ENCODE results near the gene CALD1.

CALD1 gene

DNA sequence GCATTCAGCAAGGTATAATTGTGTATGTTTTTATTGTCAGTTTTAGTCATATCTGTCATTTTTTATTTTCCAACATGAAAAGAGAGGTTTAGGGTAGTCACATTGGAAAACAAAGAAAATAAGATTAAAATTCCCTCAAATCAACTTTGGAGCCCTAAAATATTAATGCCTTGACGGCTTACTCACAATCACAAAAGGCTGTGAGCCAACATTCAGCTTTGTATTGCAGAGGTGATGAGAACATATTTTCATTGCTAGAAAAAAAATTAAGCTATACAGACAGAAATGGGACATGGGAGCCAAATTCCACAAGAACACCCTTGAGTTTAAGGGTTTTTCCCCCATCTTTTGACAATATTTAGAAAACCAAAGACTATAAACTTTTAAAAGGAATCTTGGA, 30.2 kb downstream of the CALD1 start (continued):
- TF ChIP-seq, protein P1, sequence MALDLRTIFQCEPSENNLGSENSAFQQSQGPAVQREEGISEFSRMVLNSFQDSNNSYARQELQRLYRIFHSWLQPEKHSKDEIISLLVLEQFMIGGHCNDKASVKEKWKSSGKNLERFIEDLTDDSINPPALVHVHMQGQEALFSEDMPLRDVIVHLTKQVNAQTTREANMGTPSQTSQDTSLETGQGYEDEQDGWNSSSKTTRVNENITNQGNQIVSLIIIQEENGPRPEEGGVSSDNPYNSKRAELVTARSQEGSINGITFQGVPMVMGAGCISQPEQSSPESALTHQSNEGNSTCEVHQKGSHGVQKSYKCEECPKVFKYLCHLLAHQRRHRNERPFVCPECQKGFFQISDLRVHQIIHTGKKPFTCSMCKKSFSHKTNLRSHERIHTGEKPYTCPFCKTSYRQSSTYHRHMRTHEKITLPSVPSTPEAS (tag by site-specific recombination; IDR thresholded peaks at IDR 0.05) = no peak
- TF ChIP-seq MZF1 (tag by site-specific recombination; IDR thresholded peaks at IDR 0.05; ENCODE audit: borderline replicate concordance) (no peak), ZNF785 (tag by site-specific recombination; IDR thresholded peaks at IDR 0.05) (no peak)
- TF ChIP-seq, protein P2, sequence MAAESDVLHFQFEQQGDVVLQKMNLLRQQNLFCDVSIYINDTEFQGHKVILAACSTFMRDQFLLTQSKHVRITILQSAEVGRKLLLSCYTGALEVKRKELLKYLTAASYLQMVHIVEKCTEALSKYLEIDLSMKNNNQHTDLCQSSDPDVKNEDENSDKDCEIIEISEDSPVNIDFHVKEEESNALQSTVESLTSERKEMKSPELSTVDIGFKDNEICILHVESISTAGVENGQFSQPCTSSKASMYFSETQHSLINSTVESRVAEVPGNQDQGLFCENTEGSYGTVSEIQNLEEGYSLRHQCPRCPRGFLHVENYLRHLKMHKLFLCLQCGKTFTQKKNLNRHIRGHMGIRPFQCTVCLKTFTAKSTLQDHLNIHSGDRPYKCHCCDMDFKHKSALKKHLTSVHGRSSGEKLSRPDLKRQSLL (tag by site-specific recombination; IDR thresholded peaks at IDR 0.05) = no peak

DNA sequence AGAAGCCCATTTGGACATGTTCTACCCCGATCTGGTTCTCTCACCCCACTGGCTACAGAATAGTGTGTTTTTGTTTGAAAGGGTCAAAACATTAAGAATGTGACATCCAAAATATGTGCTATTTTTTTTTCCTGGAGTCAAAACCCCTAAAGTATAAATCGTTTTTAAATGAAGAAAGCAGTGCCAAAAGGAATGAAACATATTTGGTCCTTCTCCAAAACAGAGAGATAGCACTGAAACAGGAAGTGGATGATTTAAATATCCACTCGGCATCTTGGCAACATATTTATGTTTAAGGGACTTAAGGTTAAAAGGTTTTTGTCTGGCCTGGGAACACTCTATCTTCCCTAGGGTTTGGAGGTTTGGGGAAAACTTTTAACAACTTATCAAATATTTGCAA, 32.3 kb downstream of the CALD1 start:
- POLR2A ChIA-PET = no interaction called here
- H3K4me1 ChIP-seq (ENCODE audit: control insufficient read depth, insufficient read depth, low read length) = no peaks in the 10 kb centered on the region

More for the DNA sequence above, 32.3 kb downstream of the CALD1 start:
- Histone ChIP-seq H3K4me3 (ENCODE audit: low read depth, low read length) (no peak overlapping the region), H3K36me3 (ENCODE audit: control insufficient read depth in 2 of 2, insufficient read depth in 1 of 2, low read length in 2 of 2) (no peaks in the 10 kb centered on the region), H3K27ac (ENCODE audit: extremely low read depth, low read depth, low read length) (no peak overlapping the region), H3K9me3 (ENCODE audit: control insufficient read depth, insufficient read depth, low read depth, low read length) (no peaks in the 10 kb centered on the region)
- CTCF ChIA-PET = no interaction called here
- TF ChIP-seq ZNF121 (tag by site-specific recombination; IDR thresholded peaks at IDR 0.05) = no peak
- no peak for TF ChIP-seq WT1 (tag by site-specific recombination; IDR thresholded peaks at IDR 0.05)
- no peak for TF ChIP-seq ZNF544 (tag by site-specific recombination; IDR thresholded peaks at IDR 0.05)
- TF ChIP-seq ZNF558 (tag by site-specific recombination; IDR thresholded peaks at IDR 0.05) = no peak
- no peak for TF ChIP-seq PRDM1 (tag by site-specific recombination; IDR thresholded peaks at IDR 0.05)
- no peak for TF ChIP-seq ZNF112 (tag by site-specific recombination; IDR thresholded peaks at IDR 0.05)
- TF ChIP-seq ZNF292 (tag by site-specific recombination; IDR thresholded peaks at IDR 0.05; ENCODE audit: borderline replicate concordance, low read depth) = no peak
- TF ChIP-seq ZNF76 (tag by site-specific recombination; IDR thresholded peaks at IDR 0.05; ENCODE audit: borderline replicate concordance, low read depth) = no peak
- no peak for TF ChIP-seq BCL11A (tag by site-specific recombination; IDR thresholded peaks at IDR 0.05; ENCODE audit: low read depth)
- no peak for TF ChIP-seq ZNF214 (tag by site-specific recombination; IDR thresholded peaks at IDR 0.05; ENCODE audit: borderline replicate concordance)
- TF ChIP-seq TCF7L2 (IDR thresholded peaks at IDR 0.05; ENCODE audit: borderline replicate concordance, low read depth, low read length) = no peak
- TF ChIP-seq ZNF747 (tag by site-specific recombination; IDR thresholded peaks at IDR 0.05) = no peak
- TF ChIP-seq ZBTB49 (tag by site-specific recombination; IDR thresholded peaks at IDR 0.05; ENCODE audit: low read depth) = no peak
- TF ChIP-seq, protein P3, sequence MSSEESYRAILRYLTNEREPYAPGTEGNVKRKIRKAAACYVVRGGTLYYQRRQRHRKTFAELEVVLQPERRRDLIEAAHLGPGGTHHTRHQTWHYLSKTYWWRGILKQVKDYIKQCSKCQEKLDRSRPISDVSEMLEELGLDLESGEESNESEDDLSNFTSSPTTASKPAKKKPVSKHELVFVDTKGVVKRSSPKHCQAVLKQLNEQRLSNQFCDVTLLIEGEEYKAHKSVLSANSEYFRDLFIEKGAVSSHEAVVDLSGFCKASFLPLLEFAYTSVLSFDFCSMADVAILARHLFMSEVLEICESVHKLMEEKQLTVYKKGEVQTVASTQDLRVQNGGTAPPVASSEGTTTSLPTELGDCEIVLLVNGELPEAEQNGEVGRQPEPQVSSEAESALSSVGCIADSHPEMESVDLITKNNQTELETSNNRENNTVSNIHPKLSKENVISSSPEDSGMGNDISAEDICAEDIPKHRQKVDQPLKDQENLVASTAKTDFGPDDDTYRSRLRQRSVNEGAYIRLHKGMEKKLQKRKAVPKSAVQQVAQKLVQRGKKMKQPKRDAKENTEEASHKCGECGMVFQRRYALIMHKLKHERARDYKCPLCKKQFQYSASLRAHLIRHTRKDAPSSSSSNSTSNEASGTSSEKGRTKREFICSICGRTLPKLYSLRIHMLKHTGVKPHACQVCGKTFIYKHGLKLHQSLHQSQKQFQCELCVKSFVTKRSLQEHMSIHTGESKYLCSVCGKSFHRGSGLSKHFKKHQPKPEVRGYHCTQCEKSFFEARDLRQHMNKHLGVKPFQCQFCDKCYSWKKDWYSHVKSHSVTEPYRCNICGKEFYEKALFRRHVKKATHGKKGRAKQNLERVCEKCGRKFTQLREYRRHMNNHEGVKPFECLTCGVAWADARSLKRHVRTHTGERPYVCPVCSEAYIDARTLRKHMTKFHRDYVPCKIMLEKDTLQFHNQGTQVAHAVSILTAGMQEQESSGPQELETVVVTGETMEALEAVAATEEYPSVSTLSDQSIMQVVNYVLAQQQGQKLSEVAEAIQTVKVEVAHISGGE (tag by site-specific recombination; conservative IDR thresholded peaks at IDR 0.05; ENCODE audit: low read depth) = no peak
- TF ChIP-seq, protein P4, sequence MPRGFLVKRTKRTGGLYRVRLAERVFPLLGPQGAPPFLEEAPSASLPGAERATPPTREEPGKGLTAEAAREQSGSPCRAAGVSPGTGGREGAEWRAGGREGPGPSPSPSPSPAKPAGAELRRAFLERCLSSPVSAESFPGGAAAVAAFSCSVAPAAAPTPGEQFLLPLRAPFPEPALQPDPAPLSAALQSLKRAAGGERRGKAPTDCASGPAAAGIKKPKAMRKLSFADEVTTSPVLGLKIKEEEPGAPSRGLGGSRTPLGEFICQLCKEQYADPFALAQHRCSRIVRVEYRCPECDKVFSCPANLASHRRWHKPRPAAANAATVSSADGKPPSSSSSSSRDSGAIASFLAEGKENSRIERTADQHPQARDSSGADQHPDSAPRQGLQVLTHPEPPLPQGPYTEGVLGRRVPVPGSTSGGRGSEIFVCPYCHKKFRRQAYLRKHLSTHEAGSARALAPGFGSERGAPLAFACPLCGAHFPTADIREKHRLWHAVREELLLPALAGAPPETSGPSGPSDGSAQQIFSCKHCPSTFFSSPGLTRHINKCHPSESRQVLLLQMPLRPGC (tag by site-specific recombination; IDR thresholded peaks at IDR 0.05) = no peak

Measured in HEK293 (cell line).